ENCODE results near the gene MAGED1.

The MAGED1 gene

GRCh38 chrX:51857159-51857733 lies 36.2 kb upstream of the MAGED1 start:
- TF ChIP-seq CTCF (IDR thresholded peaks at IDR 0.05; ENCODE audit: insufficient read depth, missing control alignments) = no peak
- DNase-seq (ENCODE audit: insufficient read length, low spot score) (no peak), FAIRE-seq (no peak)

GRCh38 chrX:51860679-51861078 lies 32.7 kb upstream of the MAGED1 start:
- FAIRE-seq (no peak), DNase-seq (ENCODE audit: insufficient read length, low spot score) (no peak)
- TF ChIP-seq CTCF (IDR thresholded peaks at IDR 0.05; ENCODE audit: insufficient read depth, missing control alignments) = peak; percentile 57

GRCh38 chrX:51862920-51863319 lies 30.5 kb upstream of the MAGED1 start:
- FAIRE-seq (no peak), DNase-seq (ENCODE audit: insufficient read length, low spot score) (no peak)
- no peak for TF ChIP-seq CTCF (IDR thresholded peaks at IDR 0.05; ENCODE audit: insufficient read depth, missing control alignments)

- FAIRE-seq (no peak), DNase-seq (ENCODE audit: insufficient read length, low spot score) (no peak)
Observed at GRCh38 chrX:51866210-51866609, 27.2 kb upstream of the MAGED1 start.

GRCh38 chrX:51867626-51868025 lies 25.8 kb upstream of the MAGED1 start:
- no peak for TF ChIP-seq CTCF (IDR thresholded peaks at IDR 0.05; ENCODE audit: insufficient read depth, missing control alignments)
- FAIRE-seq (no peak), DNase-seq (ENCODE audit: insufficient read length, low spot score) (no peak)

More at GRCh38 chrX:51866210-51866609, 27.2 kb upstream of the MAGED1 start:
- TF ChIP-seq CTCF (IDR thresholded peaks at IDR 0.05; ENCODE audit: insufficient read depth, missing control alignments) = no peak

- TF ChIP-seq CTCF (IDR thresholded peaks at IDR 0.05; ENCODE audit: insufficient read depth, missing control alignments) = no peak
- FAIRE-seq = peak; percentile 97
- DNase-seq (ENCODE audit: insufficient read length, low spot score) = no peak
Observed at GRCh38 chrX:51870354-51870753, 23.1 kb upstream of the MAGED1 start.

- no peak for DNase-seq (ENCODE audit: insufficient read length, low spot score)
- TF ChIP-seq CTCF (IDR thresholded peaks at IDR 0.05; ENCODE audit: insufficient read depth, missing control alignments) = no peak
- FAIRE-seq = no peak
Observed at GRCh38 chrX:51874123-51874522, 19.3 kb upstream of the MAGED1 start.

All from D721Med (cell line).